ENCODE measurements around the gene ATXN1.

- TF ChIP-seq CTCF (IDR thresholded peaks at IDR 0.05; ENCODE audit: insufficient read depth, low read length, poor library complexity, severe bottlenecking) (no peak), EZH2phosphoT487 (conservative IDR thresholded peaks at IDR 0.05; ENCODE audit: low read length) (no peak)
Observed at GRCh38 chr6:16673011-16673797, 88.1 kb downstream of the ATXN1 start.
